ENCODE measurements around the gene COQ2. TPM values are rescaled to one million over a fixed set of nuclear protein-coding genes. Genes with fewer than 3 reads are reported as not detected.

COQ2 gene
- total and polyA plus RNA-seq, 10 donors: 5.4 to 26.9 (median 22.8) TPM

DNA sequence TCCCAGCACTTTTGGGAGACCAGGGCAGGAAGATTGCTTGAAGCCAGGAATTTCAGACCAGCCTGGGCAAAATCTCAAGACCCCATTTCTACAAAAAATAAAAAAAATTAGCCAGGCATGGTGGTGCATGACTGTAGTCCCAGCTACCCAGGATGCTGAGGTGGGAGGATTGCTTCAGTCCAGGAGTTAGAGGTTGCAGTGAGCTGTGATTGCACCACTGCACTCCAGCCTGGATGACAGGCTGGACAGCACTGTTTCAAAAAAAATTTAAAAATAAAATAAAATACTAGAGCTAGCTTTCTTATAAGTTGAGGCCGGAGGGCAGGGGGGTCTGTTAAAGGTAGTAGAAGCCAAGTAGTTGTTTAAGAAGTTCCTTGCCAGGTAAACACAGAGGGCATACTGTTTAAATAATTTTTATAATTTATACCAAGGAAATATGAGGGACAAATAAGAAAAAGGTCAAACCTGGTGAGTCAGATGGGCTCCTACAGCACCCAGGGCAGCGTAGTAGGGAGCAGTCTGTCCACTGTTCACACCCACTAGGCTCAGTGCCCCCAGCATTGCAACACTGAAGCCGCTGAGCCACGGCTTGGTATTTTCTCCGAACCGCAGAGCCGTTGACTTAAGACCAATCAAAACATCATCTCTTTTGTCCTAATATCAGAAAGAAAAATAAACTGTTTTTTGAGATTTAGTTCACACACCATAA is 17.3 kb downstream of the COQ2 start:
- Histone ChIP-seq H3K4me3 (no peak overlapping the region), H3K27me3 (replicated peaks in 1 of 7) (no peaks in the 10 kb centered on the region), H3K4me1 (peaks cover 0 to 35% (median 10%) of the 10 kb centered on the region in 6 donors), H3K36me3 (peaks cover 0 to 92% (median 19%) of the 10 kb centered on the region in 6 donors), H3K9me3 (no peaks in the 10 kb centered on the region), H3K27ac (peak overlapping the region in 4 of 8 donors; percentile 9 to 48 (median 24))
- 60 to 83% (median 69%) methylated on average over 7 of the region's 7 CpGs for WGBS, 5 donors
- intact Hi-C loops (cut with DNase I; ENCODE audit: low total_unique reads): no loop called here
- TF ChIP-seq POLR2AphosphoS5 (IDR thresholded peaks at IDR 0.05) (no peak), POLR2A (IDR thresholded peaks at IDR 0.05) (no peak)
- TF ChIP-seq, protein P1, sequence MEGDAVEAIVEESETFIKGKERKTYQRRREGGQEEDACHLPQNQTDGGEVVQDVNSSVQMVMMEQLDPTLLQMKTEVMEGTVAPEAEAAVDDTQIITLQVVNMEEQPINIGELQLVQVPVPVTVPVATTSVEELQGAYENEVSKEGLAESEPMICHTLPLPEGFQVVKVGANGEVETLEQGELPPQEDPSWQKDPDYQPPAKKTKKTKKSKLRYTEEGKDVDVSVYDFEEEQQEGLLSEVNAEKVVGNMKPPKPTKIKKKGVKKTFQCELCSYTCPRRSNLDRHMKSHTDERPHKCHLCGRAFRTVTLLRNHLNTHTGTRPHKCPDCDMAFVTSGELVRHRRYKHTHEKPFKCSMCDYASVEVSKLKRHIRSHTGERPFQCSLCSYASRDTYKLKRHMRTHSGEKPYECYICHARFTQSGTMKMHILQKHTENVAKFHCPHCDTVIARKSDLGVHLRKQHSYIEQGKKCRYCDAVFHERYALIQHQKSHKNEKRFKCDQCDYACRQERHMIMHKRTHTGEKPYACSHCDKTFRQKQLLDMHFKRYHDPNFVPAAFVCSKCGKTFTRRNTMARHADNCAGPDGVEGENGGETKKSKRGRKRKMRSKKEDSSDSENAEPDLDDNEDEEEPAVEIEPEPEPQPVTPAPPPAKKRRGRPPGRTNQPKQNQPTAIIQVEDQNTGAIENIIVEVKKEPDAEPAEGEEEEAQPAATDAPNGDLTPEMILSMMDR (IDR thresholded peaks at IDR 0.05 in 8 of 11, conservative IDR thresholded peaks at IDR 0.05 in 3 of 11): no peak
- DNase-seq: no peak

DNA sequence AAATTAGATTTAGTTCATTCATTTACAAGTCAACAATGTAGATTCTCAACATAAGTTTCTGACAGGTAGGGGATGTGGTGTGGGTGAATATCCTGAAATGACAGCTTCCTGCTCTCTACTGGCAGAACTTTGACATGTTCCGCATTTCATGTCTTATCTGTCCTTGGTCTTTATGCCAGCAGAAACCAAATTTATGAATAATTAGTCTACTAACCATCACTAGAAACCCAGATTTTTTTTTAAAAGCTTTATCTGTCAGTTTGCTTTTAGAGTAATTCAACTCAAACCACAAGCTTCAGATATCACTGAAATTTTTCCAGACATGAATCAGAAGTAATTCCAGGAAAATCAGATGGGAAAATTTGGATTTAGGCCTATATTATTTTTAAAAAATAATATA is 17.9 kb downstream of the COQ2 start:
- H3K4me3 ChIP-seq: no peak overlapping the region
- H3K27me3 ChIP-seq (replicated peaks in 1 of 7): no peaks in the 10 kb centered on the region
- H3K27ac ChIP-seq: peak overlapping the region in 3 of 8 donors; percentile 9 to 48 (median 40)
- WGBS, 5 donors: 28 to 62% (median 49%) methylated on average over 1 of the region's 1 CpG
- H3K36me3 ChIP-seq: peaks cover 0 to 93% (median 22%) of the 10 kb centered on the region in 6 donors
- peaks cover 0 to 32% (median 10%) of the 10 kb centered on the region in 6 donors for H3K4me1 ChIP-seq
- TF ChIP-seq, protein P1 (IDR thresholded peaks at IDR 0.05 in 8 of 11, conservative IDR thresholded peaks at IDR 0.05 in 3 of 11): no peak
- no peak for TF ChIP-seq POLR2AphosphoS5 (IDR thresholded peaks at IDR 0.05)
- no peak for TF ChIP-seq POLR2A (IDR thresholded peaks at IDR 0.05)
- H3K9me3 ChIP-seq: no peaks in the 10 kb centered on the region
- DNase-seq: no peak
- intact Hi-C loops (cut with DNase I; ENCODE audit: low total_unique reads): no loop called here

DNA sequence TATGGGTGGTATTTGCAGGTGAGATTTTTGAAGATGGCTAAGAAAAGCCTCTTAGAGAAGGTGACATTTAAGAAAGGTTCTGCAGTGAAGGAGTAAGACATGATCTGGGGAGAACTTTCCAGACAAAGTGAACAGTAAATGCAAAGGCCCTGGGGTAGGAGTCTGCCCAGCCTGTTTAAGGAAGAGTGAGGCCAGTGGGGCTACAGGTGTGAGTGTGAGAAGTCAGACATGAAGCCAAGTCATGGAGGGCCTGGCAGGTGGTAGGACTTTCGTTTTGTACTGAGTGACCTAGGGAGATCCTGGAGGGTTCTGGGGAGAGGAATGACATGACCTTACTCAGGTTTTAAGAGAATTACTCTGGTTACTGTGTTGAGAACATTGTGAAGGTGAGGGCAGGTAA is 21.5 kb downstream of the COQ2 start:
- Histone ChIP-seq H3K27me3 (replicated peaks in 1 of 7) (no peaks in the 10 kb centered on the region), H3K27ac (no peak overlapping the region), H3K4me3 (no peak overlapping the region), H3K4me1 (peaks cover 0 to 61% (median 25%) of the 10 kb centered on the region in 6 donors), H3K9me3 (no peaks in the 10 kb centered on the region), H3K36me3 (peaks cover 0 to 68% (median 14%) of the 10 kb centered on the region in 6 donors)
- TF ChIP-seq, protein P1 (IDR thresholded peaks at IDR 0.05 in 8 of 11, conservative IDR thresholded peaks at IDR 0.05 in 3 of 11): no peak
- TF ChIP-seq POLR2AphosphoS5 (IDR thresholded peaks at IDR 0.05) (no peak), POLR2A (IDR thresholded peaks at IDR 0.05) (no peak)
- WGBS, 5 donors: 70 to 96% (median 81%) methylated on average over 1 of the region's 1 CpG
- intact Hi-C loops (cut with DNase I; ENCODE audit: low total_unique reads): no loop called here
- no peak for DNase-seq

DNA sequence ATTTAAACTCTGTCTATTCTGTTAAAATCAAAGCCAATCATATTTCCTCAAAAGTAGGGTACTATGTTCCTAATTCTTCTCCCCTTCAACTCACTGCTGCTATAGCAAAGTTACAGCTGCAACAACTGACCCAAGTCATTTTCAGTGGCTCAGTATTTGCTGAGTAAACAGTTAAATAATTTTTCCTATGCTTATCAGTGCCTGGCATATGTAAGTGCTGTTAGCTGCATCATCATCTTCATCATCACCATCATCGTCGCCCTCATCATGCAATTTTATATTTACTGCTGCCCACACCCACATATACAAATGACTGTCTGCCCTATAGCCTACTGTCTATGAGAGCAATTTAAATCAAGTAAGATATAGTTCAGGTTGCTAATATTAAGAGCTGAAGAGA is 21.9 kb downstream of the COQ2 start:
- H3K27ac ChIP-seq: no peak overlapping the region
- H3K27me3 ChIP-seq (replicated peaks in 1 of 7): no peaks in the 10 kb centered on the region
- intact Hi-C loops (cut with DNase I; ENCODE audit: low total_unique reads): no loop called here
- H3K4me1 ChIP-seq: peaks cover 0 to 61% (median 25%) of the 10 kb centered on the region in 6 donors
- peaks cover 0 to 64% (median 14%) of the 10 kb centered on the region in 6 donors for H3K36me3 ChIP-seq
- 91 to 99% (median 97%) methylated on average over 2 of the region's 2 CpGs for WGBS, 5 donors
- DNase-seq: no peak
- no peak overlapping the region for H3K4me3 ChIP-seq
- TF ChIP-seq, protein P1 (IDR thresholded peaks at IDR 0.05 in 8 of 11, conservative IDR thresholded peaks at IDR 0.05 in 3 of 11): no peak
- no peak for TF ChIP-seq POLR2A (IDR thresholded peaks at IDR 0.05)
- TF ChIP-seq POLR2AphosphoS5 (IDR thresholded peaks at IDR 0.05): no peak
- no peaks in the 10 kb centered on the region for H3K9me3 ChIP-seq
